H1 (cell line): ENCODE data around the gene CUL4A. TPM values are rescaled to one million over a fixed set of nuclear protein-coding genes. Genes with fewer than 3 reads are reported as not detected.

Experiments
- polyA plus RNA-seq, 7 experiments: library from polyadenylated mRNA; depleted of rRNA in 3 of 7; stranded (reverse) in 5 of 7; unstranded in 2 of 7; fragments of >200 nt in 5 of 7; fragments of 200-250 nt in 2 of 7; gene quantifications; 1 replicate in 5 of 7; 2 replicates in 1 of 7; 4 replicates in 1 of 7; pipeline versions ENCODE4 v1.2.1 to v1.2.3, GENCODE V29; 2011 to 2013; ENCODE audit warnings: missing spikeins in 2 of 7, mixed read lengths in 2 of 7
- total RNA-seq: library from RNA; stranded (reverse); fragmentation: NEBNext Ultra II Directional; extraction: Animal tissue kit (Norgen Biotek cat#: 25700); gene quantifications from 2 replicates; pipeline ENCODE4 v1.2.1, GENCODE V29; 2021
- TF ChIP-seq, protein P1 (sequence below): IDR thresholded peaks from 2 replicates; pipeline ENCODE4 v1.6.1; 2012; ENCODE audit warnings: low read length, inconsistent platforms

Gene CUL4A
- total and polyA plus RNA-seq, 2 of the 8 experiments (the other 6 are each of a cell fraction or from before 2014, with no cell fraction given) = 54.7 to 101 TPM

DNA sequence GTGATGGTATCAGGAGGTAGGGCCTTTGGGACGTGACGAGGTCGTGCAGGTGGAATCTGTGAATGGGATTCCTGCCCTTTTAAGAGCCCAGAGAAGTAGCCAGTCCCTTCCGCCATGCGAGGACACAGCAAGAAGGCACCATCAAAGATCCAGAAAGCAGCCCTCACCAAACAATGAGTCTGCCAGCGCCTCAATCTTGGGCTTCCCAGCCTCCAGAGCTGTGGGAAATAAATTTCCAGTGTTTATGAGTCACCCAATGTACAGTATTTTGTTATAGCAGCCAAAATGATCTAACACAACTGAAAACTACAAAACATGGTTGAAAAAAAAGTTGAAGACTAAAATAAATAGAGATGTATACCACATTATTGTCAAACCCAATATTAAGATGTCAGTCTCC is 70.7 kb downstream of the CUL4A start (continued):
- TF ChIP-seq, protein P1, sequence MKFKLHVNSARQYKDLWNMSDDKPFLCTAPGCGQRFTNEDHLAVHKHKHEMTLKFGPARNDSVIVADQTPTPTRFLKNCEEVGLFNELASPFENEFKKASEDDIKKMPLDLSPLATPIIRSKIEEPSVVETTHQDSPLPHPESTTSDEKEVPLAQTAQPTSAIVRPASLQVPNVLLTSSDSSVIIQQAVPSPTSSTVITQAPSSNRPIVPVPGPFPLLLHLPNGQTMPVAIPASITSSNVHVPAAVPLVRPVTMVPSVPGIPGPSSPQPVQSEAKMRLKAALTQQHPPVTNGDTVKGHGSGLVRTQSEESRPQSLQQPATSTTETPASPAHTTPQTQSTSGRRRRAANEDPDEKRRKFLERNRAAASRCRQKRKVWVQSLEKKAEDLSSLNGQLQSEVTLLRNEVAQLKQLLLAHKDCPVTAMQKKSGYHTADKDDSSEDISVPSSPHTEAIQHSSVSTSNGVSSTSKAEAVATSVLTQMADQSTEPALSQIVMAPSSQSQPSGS = no peak
